Left lung (tissue), 10 donors: ENCODE results near the gene IRF5. TPM values are rescaled to one million over a fixed set of nuclear protein-coding genes. Genes with fewer than 3 reads are reported as not detected.

Experiments
- ATAC-seq: fragments of 200-7000 bp; cut with Tn5 transposase; one replicate; pipeline ENCODE4 v1.9.1; 2020; ENCODE audit warnings: moderate library complexity
- DNase-seq, 4 donors: peaks; one replicate each; pipeline ENCODE4 v3.0.0-alpha.2; 2013 to 2020
- H3K27ac ChIP-seq, 2 donors: fragments of 200-600 bp; sonication (generic) in 1 of 2; one replicate each; pipeline versions ENCODE4 v1.5.0 to v1.8.0; 2020 to 2021
- H3K27me3 ChIP-seq, 2 donors: fragments of 200-600 bp; sonication (generic) in 1 of 2; one replicate each; pipeline versions ENCODE4 v1.5.0 to v1.8.0; 2020 to 2021
- H3K36me3 ChIP-seq, 2 donors: fragments of 200-600 bp; sonication (generic) in 1 of 2; one replicate each; pipeline versions ENCODE4 v1.5.0 to v1.8.0; 2020 to 2021
- H3K4me1 ChIP-seq, 2 donors: fragments of 200-600 bp; one replicate each; pipeline ENCODE4 v1.8.0; 2021
- H3K4me3 ChIP-seq, 2 donors: fragments of 200-600 bp; sonication (generic) in 1 of 2; one replicate each; pipeline versions ENCODE4 v1.5.0 to v1.8.0; 2020 to 2021; ENCODE audit warnings: mild to moderate bottlenecking in 1 of 2
- H3K9me3 ChIP-seq, 2 donors: fragments of 200-600 bp; sonication (generic) in 1 of 2; one replicate each; pipeline versions ENCODE4 v1.5.0 to v1.8.0; 2020 to 2021
- CTCF ChIP-seq, 2 donors: fragments of 200-600 bp; sonication (generic) in 1 of 2; IDR thresholded peaks; one replicate each; pipeline versions ENCODE4 v1.5.0 to v1.8.0; 2021; ENCODE audit warnings: antibody characterized with exemption in 2 of 2
- intact Hi-C, 2 donors: fragments of 100-400 bp; cut with DNase I; formaldehyde crosslinking; loops; one replicate each; pipeline versions ENCODE4 v1.11.2 to v1.14.2; 2022
- polyA plus RNA-seq, 6 donors: library from polyadenylated mRNA; unstranded; fragments of 120-200 nt; gene quantifications; one replicate each; pipeline ENCODE4 v1.2.1, GENCODE V29; 2013; ENCODE audit not compliant: insufficient read length in 6 of 6
- total RNA-seq, 2 donors: library from RNA; stranded (reverse); fragmentation: NEBNext Ultra II Directional; extraction: Animal tissue kit (Norgen Biotek cat#: 25700); gene quantifications; one replicate each; pipeline ENCODE4 v1.2.1, GENCODE V29; 2021
- donor health status: DM: no; HTN: yes; CAD: no.
- donor health status: DM: no; HTN: no; CAD: no.

The IRF5 gene
- total and polyA plus RNA-seq, 8 donors = 1.7 to 35.5 (median 2.1) TPM

GRCh38 chr7:128906766-128907559 is 30.8 kb upstream of the IRF5 start:
- no peak for DNase-seq
- H3K4me1 ChIP-seq = peaks cover 6 to 9% of the 10 kb centered on the region in 2 donors
- intact Hi-C loops = no loop called here
- no peak for ATAC-seq
- no peak overlapping the region for H3K4me3 ChIP-seq
- H3K36me3 ChIP-seq = no peaks in the 10 kb centered on the region
- no peak for TF ChIP-seq CTCF (IDR thresholded peaks at IDR 0.05)
- no peaks in the 10 kb centered on the region for H3K9me3 ChIP-seq
- peaks cover 18 to 85% of the 10 kb centered on the region in 2 donors for H3K27me3 ChIP-seq
- H3K27ac ChIP-seq = no peak overlapping the region

GRCh38 chr7:128908750-128909624 is 28.7 kb upstream of the IRF5 start:
- H3K36me3 ChIP-seq = no peaks in the 10 kb centered on the region

GRCh38 chr7:128909625-128910568 is 27.8 kb upstream of the IRF5 start:
- DNase-seq (peak in 1 of 4 donors; percentile 68), ATAC-seq (peak; percentile 50)
- no peaks in the 10 kb centered on the region for H3K9me3 ChIP-seq
- intact Hi-C loops = no loop called here
- no peak for TF ChIP-seq CTCF (IDR thresholded peaks at IDR 0.05)
- H3K36me3 ChIP-seq = no peaks in the 10 kb centered on the region
- H3K4me3 ChIP-seq = peak overlapping the region in 1 of 2 donors; percentile 13
- no peak overlapping the region for H3K27ac ChIP-seq
- peaks cover 28 to 82% of the 10 kb centered on the region in 2 donors for H3K27me3 ChIP-seq
- H3K4me1 ChIP-seq = peaks cover 6 to 12% of the 10 kb centered on the region in 2 donors

More at GRCh38 chr7:128908750-128909624, 28.7 kb upstream of the IRF5 start:
- ATAC-seq = no peak
- H3K9me3 ChIP-seq = no peaks in the 10 kb centered on the region
- H3K4me1 ChIP-seq = peaks cover 6 to 9% of the 10 kb centered on the region in 2 donors
- intact Hi-C loops = no loop called here
- no peak for TF ChIP-seq CTCF (IDR thresholded peaks at IDR 0.05)
- no peak overlapping the region for H3K27ac ChIP-seq
- no peak for DNase-seq
- H3K4me3 ChIP-seq = no peak overlapping the region
- H3K27me3 ChIP-seq = peaks cover 19 to 79% of the 10 kb centered on the region in 2 donors

GRCh38 chr7:128910569-128910945 is 27.2 kb upstream of the IRF5 start, which contains the start of gene KCP:
TSS of gene KCP (minus strand) at chr7:128910709. CDS start at chr7:128910676, 33 bp downstream.
- intact Hi-C loops = no loop called here
- Histone ChIP-seq H3K36me3 (no peaks in the 10 kb centered on the region), H3K9me3 (no peaks in the 10 kb centered on the region), H3K27me3 (peaks cover 35 to 89% of the 10 kb centered on the region in 2 donors), H3K4me3 (peak within 1 kb of the TSS in 1 of 2 donors; percentile 13), H3K27ac (no peak within 1 kb of the TSS), H3K4me1 (peaks cover 6 to 17% of the 10 kb centered on the region in 2 donors)
- ATAC-seq = peak; percentile 12
- DNase-seq = no peak
- no peak for TF ChIP-seq CTCF (IDR thresholded peaks at IDR 0.05)
